Ovary (tissue), 3 donors: Measurements from ENCODE around the gene GUCA1A.

ENCODE experiments used
- EP300 ChIP-seq: sonication (generic); formaldehyde crosslinking; IDR thresholded peaks from one replicate; pipeline ENCODE4 v1.6.1; 2017; ENCODE audit warnings: antibody characterized with exemption
- TF ChIP-seq, protein P1 (sequence below), 3 donors: fragments of 450-650 bp in 2 of 3; fragments of 200-600 bp in 1 of 3; IDR thresholded peaks; one replicate each; pipeline versions ENCODE4 v1.5.1 to v1.8.0; 2016 to 2022; ENCODE audit warnings: antibody characterized with exemption in 3 of 3, mild to moderate bottlenecking in 1 of 3
- donor health status: DM: no; HTN: no; CAD: no.

GRCh38 chr6:42140756-42141602, 32.2 kb upstream of the GUCA1A start:
- TF ChIP-seq, protein P1, sequence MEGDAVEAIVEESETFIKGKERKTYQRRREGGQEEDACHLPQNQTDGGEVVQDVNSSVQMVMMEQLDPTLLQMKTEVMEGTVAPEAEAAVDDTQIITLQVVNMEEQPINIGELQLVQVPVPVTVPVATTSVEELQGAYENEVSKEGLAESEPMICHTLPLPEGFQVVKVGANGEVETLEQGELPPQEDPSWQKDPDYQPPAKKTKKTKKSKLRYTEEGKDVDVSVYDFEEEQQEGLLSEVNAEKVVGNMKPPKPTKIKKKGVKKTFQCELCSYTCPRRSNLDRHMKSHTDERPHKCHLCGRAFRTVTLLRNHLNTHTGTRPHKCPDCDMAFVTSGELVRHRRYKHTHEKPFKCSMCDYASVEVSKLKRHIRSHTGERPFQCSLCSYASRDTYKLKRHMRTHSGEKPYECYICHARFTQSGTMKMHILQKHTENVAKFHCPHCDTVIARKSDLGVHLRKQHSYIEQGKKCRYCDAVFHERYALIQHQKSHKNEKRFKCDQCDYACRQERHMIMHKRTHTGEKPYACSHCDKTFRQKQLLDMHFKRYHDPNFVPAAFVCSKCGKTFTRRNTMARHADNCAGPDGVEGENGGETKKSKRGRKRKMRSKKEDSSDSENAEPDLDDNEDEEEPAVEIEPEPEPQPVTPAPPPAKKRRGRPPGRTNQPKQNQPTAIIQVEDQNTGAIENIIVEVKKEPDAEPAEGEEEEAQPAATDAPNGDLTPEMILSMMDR (IDR thresholded peaks at IDR 0.05) = no peak
- TF ChIP-seq EP300 = no peak
